ENCODE data around the gene FER1L5.

The FER1L5 gene

GRCh38 chr2:96698221-96698861 lies 55.8 kb downstream of the FER1L5 start:
- DNase-seq (ENCODE audit: low spot score), result no peak

- no peak for DNase-seq (ENCODE audit: low spot score)
Measured at GRCh38 chr2:96699021-96699420, 56.5 kb downstream of the FER1L5 start.

- no peak for DNase-seq (ENCODE audit: low spot score)
Measured at GRCh38 chr2:96699621-96700020, 57.1 kb downstream of the FER1L5 start.

GRCh38 chr2:96700086-96700485 lies 57.5 kb downstream of the FER1L5 start:
- DNase-seq (ENCODE audit: low spot score), result no peak

- no peak for DNase-seq (ENCODE audit: low spot score)
Measured at GRCh38 chr2:96701636-96702035, 59.1 kb downstream of the FER1L5 start.

- DNase-seq (ENCODE audit: low spot score), result peak; percentile 33
Measured at GRCh38 chr2:96702098-96702785, 59.7 kb downstream of the FER1L5 start.

GRCh38 chr2:96703021-96703751 lies 60.6 kb downstream of the FER1L5 start:
- DNase-seq (ENCODE audit: low spot score), result no peak

- DNase-seq (ENCODE audit: low spot score), result no peak
Measured at GRCh38 chr2:96710985-96711384, 68.4 kb downstream of the FER1L5 start.

- DNase-seq (ENCODE audit: low spot score), result peak; percentile 18
Measured at GRCh38 chr2:96715658-96716057, 73.1 kb downstream of the FER1L5 start.

- no peak for DNase-seq (ENCODE audit: low spot score)
Measured at GRCh38 chr2:96716388-96716787, 73.8 kb downstream of the FER1L5 start.

GRCh38 chr2:96726131-96726530 lies 83.6 kb downstream of the FER1L5 start:
- no peak for DNase-seq (ENCODE audit: low spot score)

- DNase-seq (ENCODE audit: low spot score), result no peak
Measured at GRCh38 chr2:96727431-96727830, 84.9 kb downstream of the FER1L5 start.

- DNase-seq (ENCODE audit: low spot score), result no peak
Measured at GRCh38 chr2:96729748-96730147, 87.2 kb downstream of the FER1L5 start.

GRCh38 chr2:96730212-96730611 lies 87.6 kb downstream of the FER1L5 start:
- DNase-seq (ENCODE audit: low spot score), result peak; percentile 15

- DNase-seq (ENCODE audit: low spot score), result no peak
Measured at GRCh38 chr2:96733931-96734330, 91.4 kb downstream of the FER1L5 start.

GRCh38 chr2:96734880-96735583 lies 92.5 kb downstream of the FER1L5 start:
- no peak for DNase-seq (ENCODE audit: low spot score)

- no peak for DNase-seq (ENCODE audit: low spot score)
Measured at GRCh38 chr2:96737251-96737650, 94.7 kb downstream of the FER1L5 start.

GRCh38 chr2:96737831-96738230 lies 95.3 kb downstream of the FER1L5 start:
- DNase-seq (ENCODE audit: low spot score), result no peak

- no peak for DNase-seq (ENCODE audit: low spot score)
Measured at GRCh38 chr2:96739076-96739632, 96.6 kb downstream of the FER1L5 start.

GRCh38 chr2:96739633-96740428 lies 97.3 kb downstream of the FER1L5 start, which contains the start of gene LMAN2L:
Gene LMAN2L, minus strand, starts transcription at chr2:96740064. Its CDS starts 24 bp downstream, at chr2:96740040.
- peak; percentile 98 for DNase-seq (ENCODE audit: low spot score)

GRCh38 chr2:96747061-96747617 lies 104.6 kb downstream of the FER1L5 start:
- DNase-seq (ENCODE audit: low spot score), result no peak

Measured in SW480 (cell line).